DMS79 treated with DMSO at 0.1 percent for 48 hours (cell line): ENCODE measurements around the gene GABPB1.

Source experiments
- DNase-seq: peaks from one replicate; lab custom pipeline; 2025; lab: John Stamatoyannopoulos, UW

Gene GABPB1

DNA sequence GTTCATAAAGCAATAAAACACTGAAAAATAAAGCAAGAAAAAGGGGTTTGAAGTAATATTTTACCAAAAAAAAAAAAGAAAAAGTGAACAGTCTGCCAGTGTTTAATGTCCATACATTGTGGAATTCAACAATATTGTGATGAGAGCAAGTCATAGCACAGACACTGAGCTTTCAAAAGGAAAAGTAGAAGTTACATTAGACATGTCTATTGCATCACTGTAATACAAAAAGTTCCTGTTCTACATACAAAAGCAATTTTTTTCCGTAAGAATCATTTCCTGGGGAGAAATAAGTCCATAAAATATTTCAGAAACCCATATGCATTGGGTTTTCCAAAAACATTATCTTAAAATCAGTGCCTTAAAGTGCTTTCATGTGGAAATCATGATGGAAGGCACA, 77.6 kb downstream of the GABPB1 start:
- no peak for DNase-seq

DNA sequence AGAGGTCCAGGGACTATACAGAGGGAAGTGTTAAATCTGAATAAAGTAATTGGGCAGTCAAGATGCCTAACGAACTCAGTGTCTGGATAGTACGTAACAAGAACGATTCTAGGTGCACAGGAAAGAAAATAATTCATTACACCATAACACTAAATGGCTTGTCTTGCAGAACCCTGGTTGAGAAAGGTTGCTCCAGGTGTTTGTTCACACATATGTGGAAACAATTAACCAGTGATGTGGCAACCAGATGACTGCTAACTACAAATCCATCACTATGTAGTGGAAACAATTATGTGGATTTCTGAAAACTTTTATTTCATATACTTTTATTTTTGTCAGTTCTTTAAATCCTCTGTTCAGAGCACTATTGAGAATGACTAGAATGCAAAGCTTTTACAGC, 79.1 kb downstream of the GABPB1 start:
- DNase-seq = no peak

DNA sequence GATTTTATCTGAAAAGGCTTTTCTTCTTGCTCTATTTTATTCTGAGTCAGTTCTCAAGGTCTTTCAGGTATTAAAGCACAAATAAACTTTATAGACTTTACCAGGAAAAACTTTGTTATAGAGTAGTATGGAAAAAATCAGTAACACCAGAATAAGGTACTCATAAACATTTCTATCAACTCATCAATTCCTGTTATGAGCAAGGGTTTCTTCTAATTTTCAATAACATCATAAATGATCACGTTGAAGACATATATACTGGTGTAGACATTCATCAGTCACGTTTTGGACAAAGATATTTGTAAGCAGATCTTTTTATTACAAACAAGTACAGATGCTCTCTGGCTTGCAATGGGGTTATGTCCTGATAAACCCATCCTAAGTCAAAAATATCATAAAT, 79.9 kb downstream of the GABPB1 start:
- no peak for DNase-seq

DNA sequence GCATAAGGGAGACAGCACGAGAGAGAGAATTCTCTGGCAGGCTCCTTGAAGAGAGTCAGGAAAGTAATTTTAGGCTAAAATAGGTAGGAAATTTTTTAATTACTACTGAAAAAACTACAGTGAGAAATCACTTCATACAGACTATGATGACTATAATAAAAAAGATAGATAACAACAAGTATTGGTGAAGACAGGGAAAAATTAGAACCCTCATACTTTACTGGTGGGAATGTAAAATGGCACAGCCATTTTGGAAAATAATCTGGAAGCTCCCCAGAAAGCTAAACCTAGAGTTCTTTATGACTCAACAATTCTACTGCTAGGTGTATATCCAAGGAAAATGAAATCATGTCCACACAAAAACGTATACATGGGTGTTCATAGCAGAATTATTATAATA, 87.4 kb downstream of the GABPB1 start:
- no peak for DNase-seq

DNA sequence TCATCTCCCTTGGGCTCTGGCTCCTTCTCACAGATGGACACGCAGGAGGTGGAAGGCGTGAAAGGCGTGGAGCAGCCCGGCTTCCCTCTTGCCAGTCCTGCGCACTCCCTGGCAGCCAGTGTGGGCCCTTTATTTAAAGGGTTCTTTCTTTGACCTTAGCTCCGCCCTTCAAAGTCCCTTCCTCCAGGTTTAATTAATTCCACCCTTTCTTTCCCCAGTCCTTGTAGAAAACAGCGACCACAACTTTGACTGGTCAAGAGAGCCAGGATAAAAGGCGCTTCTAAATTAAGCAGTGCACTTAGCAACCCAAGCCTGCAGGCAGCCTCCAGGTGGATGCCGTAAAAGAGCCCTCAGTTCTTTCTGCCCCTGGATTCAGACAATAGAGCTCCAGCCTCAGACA, 89.4 kb downstream of the GABPB1 start, which contains the start of gene HDC:
TSS of gene HDC (minus strand) at position 107 of the 400 bp plus-strand sequence. CDS start at position 4, 103 bp downstream.
- peak; percentile 59 for DNase-seq

DNA sequence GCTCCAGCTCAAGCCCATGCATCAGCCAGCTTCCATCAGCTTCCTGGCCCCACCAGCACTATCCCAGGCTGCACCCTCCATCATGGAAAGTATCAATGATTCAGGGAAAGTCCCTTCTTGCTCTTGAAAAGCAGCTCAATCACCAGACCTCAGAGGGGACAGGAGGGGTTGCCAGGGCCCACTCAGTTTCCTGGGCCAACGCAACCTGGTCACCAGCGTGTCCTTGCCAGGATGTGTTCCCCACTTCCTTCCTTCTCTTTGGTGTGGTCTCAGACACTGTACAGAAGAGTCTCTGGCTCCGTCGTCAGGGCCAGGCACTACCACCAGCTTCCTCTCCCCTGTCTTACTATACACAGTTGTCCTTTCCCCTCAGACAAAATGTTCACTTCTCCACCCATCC, 92.5 kb downstream of the GABPB1 start:
- DNase-seq = no peak

DNA sequence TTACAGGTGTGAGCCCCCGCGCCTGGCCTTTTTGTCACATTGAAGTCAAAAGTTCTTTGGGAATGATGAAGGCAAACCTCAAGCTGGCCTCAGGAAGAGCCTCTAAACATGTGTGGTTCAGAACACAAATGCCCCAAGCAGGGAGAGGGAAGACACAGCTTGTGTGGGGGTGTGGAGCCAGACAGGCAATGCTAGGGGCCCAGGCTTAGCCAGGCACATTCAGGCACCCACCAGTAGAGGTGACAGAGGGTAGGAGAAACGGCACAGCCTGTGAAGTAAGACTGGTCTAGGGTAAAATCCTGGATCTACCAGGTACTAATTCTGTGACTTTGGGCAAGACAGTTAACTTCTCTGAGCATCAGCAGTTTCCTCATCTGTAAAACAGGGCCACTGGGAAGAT, 93.0 kb downstream of the GABPB1 start:
- DNase-seq = no peak

DNA sequence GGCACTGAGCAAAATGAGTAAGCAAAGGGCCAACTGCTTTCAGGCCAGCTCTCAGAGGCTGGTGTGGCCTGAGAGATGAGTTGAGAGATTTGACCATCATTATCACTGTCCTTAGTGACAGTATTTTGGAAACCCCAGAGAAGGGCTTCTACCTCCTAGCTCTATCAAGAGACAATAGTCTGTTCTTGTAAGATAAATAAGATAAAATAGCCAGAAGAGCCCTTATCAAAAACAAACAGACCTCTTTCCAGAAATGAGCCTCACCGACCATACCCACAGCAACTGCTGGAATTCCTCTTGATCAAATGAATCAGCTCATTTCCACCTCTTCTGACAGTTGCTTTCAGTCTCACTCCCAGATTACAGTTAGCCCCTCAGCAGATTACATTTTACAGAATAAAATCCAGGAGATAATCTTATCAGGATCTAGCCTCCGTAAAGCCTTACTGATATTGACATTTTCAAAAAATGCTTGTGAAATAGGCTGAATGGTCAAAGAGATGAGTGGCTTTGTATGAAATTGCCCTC, 94.0 kb downstream of the GABPB1 start:
- no peak for DNase-seq

DNA sequence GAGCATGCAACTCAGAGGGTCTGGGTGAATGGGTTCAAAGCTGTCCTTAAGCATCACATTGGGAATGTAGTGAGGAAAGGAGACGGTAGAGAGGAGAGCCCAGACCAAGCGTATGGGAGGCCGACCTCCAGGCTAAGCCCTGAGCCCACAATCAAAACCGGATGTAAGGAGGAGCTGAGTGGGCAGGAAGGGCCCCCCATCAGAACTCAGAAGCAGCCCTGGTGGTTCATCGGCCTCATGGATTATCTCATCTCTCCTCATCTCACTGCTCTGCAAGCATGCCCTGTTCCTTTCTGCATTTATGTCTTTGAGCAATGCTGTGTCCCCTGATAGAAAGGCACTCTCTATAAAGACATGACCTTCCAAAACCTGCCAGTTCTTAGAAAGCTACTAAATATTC, 95.7 kb downstream of the GABPB1 start:
- no peak for DNase-seq

DNA sequence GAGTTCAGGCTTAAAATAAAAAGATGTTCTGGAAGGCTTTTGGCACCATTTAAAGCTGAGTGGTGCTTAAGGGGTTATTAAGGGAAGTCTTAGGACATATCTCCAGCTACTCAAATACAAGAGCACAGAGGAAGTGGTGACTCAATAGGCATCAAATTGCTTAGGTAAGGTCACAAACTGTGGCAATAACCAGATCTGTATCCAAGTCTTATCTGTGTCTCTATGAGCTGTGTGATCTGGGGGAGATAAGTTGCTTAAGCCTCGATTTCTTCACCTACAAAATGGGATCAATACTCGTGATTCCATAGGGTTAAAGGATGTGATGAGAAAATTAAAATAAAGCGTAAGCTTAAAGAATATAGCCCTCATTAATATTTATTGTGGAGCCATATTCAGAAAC, 97.1 kb downstream of the GABPB1 start:
- no peak for DNase-seq

DNA sequence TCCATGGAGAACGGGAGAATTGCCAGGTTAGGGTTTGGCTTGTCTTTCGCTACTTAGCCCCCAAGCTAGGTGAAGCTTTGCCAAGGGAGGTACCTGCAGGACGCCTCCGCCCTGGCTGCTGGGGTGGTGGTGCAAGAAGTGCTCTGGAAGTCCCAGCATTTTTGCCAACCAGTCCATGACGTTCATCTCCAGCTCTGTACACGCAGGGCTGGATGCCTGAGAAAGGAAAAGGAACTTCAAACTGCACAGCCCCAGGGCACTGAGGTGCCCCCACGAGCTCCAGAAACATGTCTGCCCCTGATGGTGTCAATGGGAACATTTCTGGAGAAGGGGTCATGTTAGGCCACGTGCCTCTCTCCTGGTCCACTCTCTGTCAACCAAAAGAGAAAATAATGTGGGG, 97.7 kb downstream of the GABPB1 start:
- DNase-seq = no peak

DNA sequence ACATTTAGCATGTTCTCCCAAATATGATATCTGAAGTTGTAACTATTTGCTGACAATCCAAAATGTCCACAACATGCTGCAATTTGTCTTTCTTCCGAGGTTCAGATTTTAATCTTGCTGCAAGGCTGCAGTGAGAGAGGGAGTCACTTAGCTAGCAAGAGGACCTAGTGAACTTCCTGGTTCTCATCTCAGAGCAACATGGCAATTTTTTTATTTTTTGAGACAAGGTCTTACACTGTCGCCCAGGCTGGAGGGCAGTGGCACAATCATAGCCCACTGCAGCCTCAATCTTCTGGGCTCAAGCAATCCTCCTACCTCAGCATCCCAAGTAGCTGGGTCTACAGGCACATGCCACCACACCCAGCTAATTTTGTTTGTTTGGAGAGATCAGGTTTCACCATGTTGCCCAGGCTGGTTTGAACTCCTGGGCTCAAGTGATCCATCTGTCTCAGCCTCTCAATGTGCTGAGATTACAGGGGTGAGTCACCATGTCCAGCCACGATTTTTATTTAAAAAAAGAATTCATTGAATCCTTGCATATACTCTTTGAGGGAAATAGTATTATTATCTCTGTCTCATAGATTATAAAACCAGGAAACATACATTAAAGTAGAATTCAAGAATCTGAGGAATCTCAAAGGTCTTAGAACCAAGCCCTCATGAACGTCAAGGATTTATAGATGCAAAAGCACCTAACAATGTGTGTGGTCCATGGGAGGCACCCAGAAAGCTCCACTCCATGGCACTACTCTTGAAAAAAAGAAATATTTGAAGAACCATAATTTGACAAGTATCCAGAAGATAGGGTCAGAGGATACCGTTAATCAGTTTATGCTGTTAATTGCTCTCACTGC, 98.6 kb downstream of the GABPB1 start:
- DNase-seq = no peak

DNA sequence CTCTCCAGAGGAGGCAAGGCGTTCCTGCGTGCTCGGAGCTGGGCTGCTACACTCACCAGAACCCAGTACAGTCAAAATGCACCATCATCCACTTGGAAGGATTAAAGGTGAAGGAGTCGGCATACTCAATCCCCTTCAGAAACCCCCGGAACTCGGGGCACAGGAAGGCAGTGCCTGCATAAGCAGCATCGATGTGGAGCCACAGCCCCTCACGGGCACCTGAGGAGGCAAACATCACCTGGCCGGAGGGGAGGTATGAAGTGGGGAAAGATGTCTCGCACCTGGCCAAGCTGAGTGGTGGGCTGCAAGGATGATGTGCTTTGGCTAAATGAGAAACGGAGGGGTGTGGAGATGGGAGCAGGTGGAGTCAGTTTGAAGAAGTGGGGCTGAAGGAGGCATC, 102.4 kb downstream of the GABPB1 start:
- DNase-seq = no peak

DNA sequence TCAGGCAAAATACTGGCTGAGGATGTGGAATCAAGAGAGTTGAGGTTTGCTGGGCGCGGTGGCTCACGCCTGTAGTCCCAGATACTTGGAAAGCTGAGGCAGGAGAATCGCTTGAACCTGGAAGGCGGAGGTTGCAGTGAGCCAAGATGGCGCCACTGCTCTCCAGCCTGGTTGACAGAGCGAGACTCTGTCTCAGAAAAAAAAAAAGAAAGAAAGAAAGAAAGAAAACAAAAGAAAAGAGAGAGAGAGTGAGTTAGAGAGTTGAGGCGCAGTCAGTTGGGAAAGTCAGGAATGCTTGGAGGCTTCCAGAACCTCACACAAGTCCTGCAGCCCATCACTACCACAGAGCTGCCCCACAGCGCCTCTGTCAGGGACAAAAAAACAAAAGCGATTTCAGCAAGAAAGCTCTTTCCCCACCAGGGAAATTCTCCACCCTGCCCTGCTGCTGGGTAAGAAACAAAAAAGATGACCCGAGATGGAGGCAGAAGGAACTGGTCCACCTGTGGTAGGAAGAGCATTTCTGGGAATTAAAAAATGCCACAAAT, 103.3 kb downstream of the GABPB1 start:
- no peak for DNase-seq

DNA sequence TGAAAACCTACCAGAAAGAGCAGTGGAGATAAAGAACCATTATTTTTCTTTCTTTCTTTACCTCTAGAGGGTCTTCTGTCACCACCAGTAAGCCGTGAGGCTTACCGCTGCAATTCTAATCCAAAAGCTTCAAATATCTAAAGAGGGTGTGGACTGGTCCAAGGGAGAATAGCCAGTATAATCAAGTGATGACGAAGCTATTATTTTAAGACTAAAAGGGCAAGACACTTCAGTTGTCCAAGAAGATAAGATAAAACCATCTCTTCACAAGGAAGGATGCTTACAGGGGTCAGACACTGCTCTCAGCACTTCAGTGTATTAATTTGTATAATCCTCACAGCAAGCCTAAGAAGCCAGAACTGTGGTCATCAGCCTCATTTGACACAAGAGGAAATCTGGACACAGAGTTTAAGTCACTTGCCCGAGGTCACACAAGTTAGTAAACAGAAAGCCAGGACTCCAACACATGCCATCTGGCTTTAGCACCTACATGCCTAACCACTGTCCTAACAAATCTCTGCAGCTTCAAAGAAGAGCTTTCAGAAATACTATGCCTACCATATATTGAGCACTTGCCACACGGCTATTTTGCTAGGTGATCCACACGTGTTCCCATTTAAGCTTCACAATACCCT, 104.1 kb downstream of the GABPB1 start:
- no peak for DNase-seq

DNA sequence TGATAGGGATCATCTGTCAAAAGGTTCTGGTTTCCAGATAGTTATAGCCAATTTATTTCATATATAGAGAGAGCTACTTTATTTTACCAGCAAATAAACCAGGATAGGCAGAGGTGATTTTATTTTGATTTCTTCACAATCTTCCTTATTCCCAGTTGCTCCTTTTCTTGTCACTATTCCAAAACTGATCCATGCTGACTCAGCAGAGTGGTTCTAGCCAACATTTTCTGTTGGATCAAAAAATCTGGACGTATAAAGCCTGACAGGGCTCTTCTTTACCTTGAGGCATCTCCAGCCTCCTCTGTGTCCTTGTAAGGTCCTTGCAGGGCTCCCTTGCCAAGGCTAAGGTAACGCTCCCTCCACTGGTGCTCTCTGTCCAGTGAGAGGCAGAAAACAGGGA, 105.3 kb downstream of the GABPB1 start:
- DNase-seq = no peak

DNA sequence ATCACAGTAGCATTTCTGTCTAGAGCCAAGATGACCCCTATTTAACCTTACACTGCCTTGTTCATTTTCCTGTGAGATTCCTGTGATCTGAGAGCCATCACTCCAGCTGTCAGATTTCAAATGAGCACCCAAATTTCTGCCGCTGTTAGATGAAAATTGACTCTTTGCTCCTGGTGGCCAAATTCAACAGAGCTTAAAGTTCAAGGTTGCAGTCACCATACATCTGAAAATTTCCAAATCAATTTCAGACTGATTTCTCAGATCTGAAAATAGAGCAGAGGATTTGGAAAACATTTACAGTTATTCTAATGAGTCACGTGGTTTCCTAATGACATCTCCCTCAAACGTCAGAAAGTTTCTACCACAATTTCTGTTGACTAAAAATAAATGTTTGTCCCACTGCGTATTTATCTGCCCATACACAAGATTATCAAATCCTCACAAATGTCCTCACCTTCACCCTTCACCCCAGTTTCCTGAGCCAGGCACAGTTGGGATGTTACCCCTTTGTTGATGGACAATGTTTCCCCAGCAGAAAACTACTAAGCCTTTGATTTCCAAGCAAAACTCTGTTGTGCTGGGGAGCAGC, 105.9 kb downstream of the GABPB1 start:
- no peak for DNase-seq

DNA sequence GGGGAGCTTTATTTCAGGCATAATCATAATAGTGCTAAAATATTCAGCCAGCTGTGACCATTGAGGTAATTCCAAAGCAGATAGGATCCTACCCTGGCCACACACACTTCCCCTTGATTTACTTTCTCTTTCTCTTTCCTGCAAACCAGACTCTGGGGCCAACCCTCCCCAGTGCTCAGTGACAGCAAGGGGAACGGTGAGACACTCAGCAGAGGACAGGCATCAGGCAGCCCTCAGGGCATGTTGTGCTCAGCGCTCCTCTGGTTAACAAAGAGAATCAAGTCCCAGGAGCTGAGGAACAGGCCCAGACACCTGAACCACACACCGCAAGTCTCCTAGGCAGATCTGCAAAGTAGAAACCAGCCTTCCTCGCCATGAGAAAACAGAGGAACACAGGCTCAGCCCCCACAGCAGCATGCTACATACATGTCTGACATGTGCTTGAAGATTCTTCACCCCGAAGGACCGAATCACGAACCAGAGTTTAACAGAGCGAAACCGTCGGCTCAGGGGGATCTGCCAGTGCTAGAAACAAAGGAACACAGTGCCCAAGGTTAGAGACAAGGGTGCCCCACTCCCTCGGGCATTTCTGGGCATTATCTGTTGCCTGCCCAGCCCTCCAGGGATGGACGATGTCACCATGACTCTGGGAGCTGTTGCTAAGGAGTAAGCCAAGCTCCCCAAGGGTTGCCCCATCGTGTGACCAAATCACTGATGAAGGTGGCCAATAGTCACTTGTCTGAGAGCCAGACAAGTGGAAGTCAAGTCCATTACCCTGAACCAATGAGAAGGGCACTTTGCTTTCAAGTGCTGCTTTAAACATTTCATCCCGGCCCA, 107.0 kb downstream of the GABPB1 start:
- peak; percentile 20 for DNase-seq

DNA sequence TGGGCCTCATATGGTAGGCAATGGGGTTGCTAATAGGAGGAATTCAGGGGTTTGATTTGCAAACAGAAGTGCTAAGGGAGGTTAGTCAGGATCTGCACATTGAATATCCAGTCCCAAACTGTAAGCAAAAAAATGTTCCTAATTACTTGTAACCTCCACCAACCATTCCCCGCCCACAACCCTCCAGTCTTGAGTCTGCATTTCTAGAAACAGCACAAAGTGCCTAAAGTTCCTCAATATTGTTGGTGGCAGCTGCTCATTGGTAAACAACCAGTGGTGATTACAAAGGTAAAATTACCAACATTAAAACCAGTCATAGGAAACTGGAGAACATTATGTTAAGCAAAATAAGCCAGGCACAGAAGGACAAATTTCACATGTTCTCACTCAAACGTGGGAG, 108.4 kb downstream of the GABPB1 start:
- no peak for DNase-seq

DNA sequence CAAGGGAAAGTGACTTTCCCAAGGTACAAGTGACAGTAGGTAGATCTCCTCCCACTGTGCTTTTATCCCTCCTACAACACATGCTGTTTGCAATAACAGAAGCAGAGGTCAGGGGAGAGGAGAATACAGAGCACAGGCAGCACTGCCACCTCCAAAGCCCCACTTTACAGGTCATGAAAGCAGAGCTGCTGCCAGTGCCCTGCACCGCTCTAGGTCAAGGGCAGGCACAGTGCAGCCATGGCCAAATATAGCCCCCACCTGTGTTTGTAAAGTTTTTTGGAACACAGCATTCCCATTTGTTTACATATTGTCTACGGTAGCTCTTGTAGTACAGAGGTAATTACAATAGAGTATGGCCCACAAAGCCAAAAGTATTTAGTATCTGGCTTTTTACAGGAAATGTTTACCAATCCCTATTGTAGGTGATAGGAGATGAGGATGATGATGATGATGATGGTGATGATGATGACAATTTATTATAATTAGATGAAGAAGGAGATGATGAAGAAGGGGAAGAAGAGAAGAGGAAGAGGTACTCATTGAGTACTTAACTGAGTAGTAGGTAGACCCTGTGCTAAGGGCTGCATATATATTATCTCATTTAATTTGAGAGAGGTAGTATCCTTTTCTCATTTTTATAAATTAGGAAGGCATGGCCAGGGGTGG, 109.9 kb downstream of the GABPB1 start:
- DNase-seq = no peak

DNA sequence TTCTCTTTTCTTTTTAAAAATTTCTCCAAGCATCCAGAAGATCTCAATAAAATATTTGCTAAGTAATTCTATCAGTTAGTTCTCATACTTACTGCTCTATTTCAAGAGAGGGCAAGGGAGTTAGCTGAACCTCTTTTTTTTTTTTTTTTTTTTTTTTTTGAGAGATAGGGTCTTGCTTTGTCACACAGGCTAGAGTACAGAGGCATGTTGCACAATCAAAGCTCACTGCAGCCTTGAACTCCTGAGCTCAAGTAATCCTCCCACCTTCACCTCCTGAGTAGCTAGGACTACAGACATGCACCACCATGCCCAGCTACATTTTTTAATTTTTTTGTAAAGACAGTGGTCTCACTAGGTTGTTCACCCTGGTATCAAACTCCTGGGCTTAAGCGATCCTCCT, 110.8 kb downstream of the GABPB1 start:
- no peak for DNase-seq
